Measurements from ENCODE around the gene APOM.

DNA sequence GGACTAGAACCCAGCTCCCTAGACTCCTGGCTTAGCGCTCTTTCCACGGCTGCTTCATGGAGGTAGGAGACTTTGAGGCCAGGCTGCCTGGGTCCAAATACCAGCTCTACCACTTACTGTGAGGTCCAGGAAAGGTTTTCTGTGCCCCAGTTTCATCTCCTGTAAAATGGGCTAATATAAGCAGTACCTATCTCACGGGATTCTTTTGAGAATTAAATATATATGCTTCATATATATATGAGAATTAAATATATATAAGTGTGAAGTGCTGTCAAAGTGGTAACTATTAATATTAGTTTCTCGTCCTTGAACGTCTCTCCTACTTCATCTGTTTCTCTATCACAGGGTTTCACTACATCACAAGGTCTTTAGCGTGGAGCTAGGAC is 35.4 kb downstream of the APOM start:
- TF ChIP-seq CTCF (IDR thresholded peaks at IDR 0.05) (no peak), POLR2A (IDR thresholded peaks at IDR 0.05) (no peak)

Data from thyroid gland (tissue), 4 donors.